ENCODE data around the gene SEC23A. TPM values are rescaled to one million over a fixed set of nuclear protein-coding genes. Genes with fewer than 3 reads are reported as not detected.

Gene SEC23A
- total and polyA plus RNA-seq, 4 donors = 36.5 to 169 (median 52.1) TPM

DNA sequence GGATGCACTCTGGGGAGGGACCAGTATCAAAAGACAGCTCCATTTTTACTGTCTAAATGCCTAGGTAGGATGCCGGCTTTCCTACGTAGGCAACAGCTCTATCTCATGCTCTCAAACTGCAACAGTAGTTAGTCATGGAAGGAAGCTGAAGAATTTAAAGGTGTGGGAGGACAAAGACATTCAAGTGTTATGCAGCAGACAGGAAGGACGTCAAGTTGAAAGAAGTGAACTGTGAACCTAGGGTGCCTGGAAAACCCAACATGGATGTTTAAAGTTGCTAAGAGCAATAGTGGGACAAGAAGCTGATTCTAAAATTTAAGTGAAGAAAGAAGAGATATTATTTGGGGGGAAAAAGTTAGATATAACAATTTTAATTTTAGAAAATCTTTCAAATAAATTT is 5.9 kb downstream of the SEC23A start:
- Histone ChIP-seq H3K36me3 (ENCODE audit: control insufficient read depth in 4 of 4, insufficient read depth in 3 of 4, low read depth in 1 of 4, low read length in 3 of 4) (peaks cover 3 to 19% (median 16%) of the 10 kb centered on the region in 4 donors), H3K9me3 (ENCODE audit: control insufficient read depth in 4 of 4, low read length in 3 of 4) (no peaks in the 10 kb centered on the region), H3K9ac (ENCODE audit: low read depth in 1 of 2, low read length in 2 of 2) (no peak overlapping the region), H3K4me1 (ENCODE audit: control insufficient read depth in 4 of 4, insufficient read depth in 4 of 4, low read length in 3 of 4) (peaks cover 0 to 9% (median 6%) of the 10 kb centered on the region in 4 donors), H3K27me3 (ENCODE audit: control insufficient read depth in 4 of 4, insufficient read depth in 4 of 4, low read length in 3 of 4) (no peaks in the 10 kb centered on the region), H3K4me3 (ENCODE audit: low read depth in 1 of 3, low read length in 3 of 3) (no peak overlapping the region), H3K27ac (ENCODE audit: low read depth in 1 of 2, low read length in 2 of 2) (no peak overlapping the region)
- no peak for TF ChIP-seq GABPA (IDR thresholded peaks at IDR 0.05 in 1 of 2, conservative IDR thresholded peaks at IDR 0.05 in 1 of 2)
- no peak for TF ChIP-seq HNF4A (conservative IDR thresholded peaks at IDR 0.05)
- no peak for TF ChIP-seq EGR1 (IDR thresholded peaks at IDR 0.05; ENCODE audit: low read depth in 2 of 2)
- no peak for TF ChIP-seq FOXA1 (IDR thresholded peaks at IDR 0.05)
- TF ChIP-seq, protein P1, sequence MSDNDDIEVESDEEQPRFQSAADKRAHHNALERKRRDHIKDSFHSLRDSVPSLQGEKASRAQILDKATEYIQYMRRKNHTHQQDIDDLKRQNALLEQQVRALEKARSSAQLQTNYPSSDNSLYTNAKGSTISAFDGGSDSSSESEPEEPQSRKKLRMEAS (IDR thresholded peaks at IDR 0.05) = no peak
- no peak for TF ChIP-seq TAF1 (conservative IDR thresholded peaks at IDR 0.05)
- TF ChIP-seq JUND (IDR thresholded peaks at IDR 0.05) = no peak
- TF ChIP-seq NR2F2 (IDR thresholded peaks at IDR 0.05) = no peak
- TF ChIP-seq, protein P2, sequence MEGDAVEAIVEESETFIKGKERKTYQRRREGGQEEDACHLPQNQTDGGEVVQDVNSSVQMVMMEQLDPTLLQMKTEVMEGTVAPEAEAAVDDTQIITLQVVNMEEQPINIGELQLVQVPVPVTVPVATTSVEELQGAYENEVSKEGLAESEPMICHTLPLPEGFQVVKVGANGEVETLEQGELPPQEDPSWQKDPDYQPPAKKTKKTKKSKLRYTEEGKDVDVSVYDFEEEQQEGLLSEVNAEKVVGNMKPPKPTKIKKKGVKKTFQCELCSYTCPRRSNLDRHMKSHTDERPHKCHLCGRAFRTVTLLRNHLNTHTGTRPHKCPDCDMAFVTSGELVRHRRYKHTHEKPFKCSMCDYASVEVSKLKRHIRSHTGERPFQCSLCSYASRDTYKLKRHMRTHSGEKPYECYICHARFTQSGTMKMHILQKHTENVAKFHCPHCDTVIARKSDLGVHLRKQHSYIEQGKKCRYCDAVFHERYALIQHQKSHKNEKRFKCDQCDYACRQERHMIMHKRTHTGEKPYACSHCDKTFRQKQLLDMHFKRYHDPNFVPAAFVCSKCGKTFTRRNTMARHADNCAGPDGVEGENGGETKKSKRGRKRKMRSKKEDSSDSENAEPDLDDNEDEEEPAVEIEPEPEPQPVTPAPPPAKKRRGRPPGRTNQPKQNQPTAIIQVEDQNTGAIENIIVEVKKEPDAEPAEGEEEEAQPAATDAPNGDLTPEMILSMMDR (IDR thresholded peaks at IDR 0.05; ENCODE audit: low read depth, low read length, missing input control) = no peak
- no peak for TF ChIP-seq HNF4G (IDR thresholded peaks at IDR 0.05)
- TF ChIP-seq RAD21 (IDR thresholded peaks at IDR 0.05) = no peak
- no peak for TF ChIP-seq SP1 (IDR thresholded peaks at IDR 0.05)
- no peak for TF ChIP-seq RXRA (IDR thresholded peaks at IDR 0.05)
- no peak for TF ChIP-seq REST (IDR thresholded peaks at IDR 0.05)
- TF ChIP-seq YY1 (IDR thresholded peaks at IDR 0.05) = no peak
- no peak for TF ChIP-seq FOXA2 (IDR thresholded peaks at IDR 0.05)
- TF ChIP-seq, protein P3, sequence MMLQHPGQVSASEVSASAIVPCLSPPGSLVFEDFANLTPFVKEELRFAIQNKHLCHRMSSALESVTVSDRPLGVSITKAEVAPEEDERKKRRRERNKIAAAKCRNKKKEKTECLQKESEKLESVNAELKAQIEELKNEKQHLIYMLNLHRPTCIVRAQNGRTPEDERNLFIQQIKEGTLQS (IDR thresholded peaks at IDR 0.05) = no peak
- TF ChIP-seq, protein P4, sequence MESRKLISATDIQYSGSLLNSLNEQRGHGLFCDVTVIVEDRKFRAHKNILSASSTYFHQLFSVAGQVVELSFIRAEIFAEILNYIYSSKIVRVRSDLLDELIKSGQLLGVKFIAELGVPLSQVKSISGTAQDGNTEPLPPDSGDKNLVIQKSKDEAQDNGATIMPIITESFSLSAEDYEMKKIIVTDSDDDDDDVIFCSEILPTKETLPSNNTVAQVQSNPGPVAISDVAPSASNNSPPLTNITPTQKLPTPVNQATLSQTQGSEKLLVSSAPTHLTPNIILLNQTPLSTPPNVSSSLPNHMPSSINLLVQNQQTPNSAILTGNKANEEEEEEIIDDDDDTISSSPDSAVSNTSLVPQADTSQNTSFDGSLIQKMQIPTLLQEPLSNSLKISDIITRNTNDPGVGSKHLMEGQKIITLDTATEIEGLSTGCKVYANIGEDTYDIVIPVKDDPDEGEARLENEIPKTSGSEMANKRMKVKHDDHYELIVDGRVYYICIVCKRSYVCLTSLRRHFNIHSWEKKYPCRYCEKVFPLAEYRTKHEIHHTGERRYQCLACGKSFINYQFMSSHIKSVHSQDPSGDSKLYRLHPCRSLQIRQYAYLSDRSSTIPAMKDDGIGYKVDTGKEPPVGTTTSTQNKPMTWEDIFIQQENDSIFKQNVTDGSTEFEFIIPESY (IDR thresholded peaks at IDR 0.05) = no peak
- WGBS = 76% methylated on average over 3 of the region's 3 CpGs
- no peak for DNase-seq (ENCODE audit: low spot score)

Measured in liver (tissue), 9 donors.